HCT116 (cell line): ENCODE data around the gene PRKAA1. TPM values are rescaled to one million over a fixed set of nuclear protein-coding genes. Genes with fewer than 3 reads are reported as not detected.

Source experiments
- ATAC-seq: fragments of 200-7000 bp; cut with Tn5 transposase; 2 replicates; pipeline ENCODE4 v1.9.1; 2020; ENCODE audit warnings: mild to moderate bottlenecking, moderate library complexity
- BruUV-seq: library from RNA; stranded (reverse); fragments of 400-500 nt; replicated peaks from 2 replicates; lab custom pipeline; 2021; lab: Mats Ljungman, UMichigan
- CTCF ChIA-PET: fragments of 300-600 bp; sonication (Branson Sonifier 250); formaldehyde crosslinking; loops from one replicate; lab custom pipeline; 2021; ENCODE audit warnings: antibody characterized with exemption; lab: Charles Lee
- POLR2A ChIA-PET: fragments of 300-600, 350-600 bp; sonication (Branson Sonifier 250); formaldehyde crosslinking; loops from one replicate; lab custom pipeline; 2021; ENCODE audit warnings: antibody characterized with exemption; lab: Charles Lee
- RAD21 ChIA-PET, 2 experiments: fragments of 300-600 bp; sonication (Branson Sonifier 250); formaldehyde crosslinking; loops; one replicate each; lab custom pipeline; 2023; ENCODE audit warnings: low total read pairs in 2 of 2; ENCODE audit not compliant: uncharacterized antibody in 2 of 2, unreplicated experiment in 2 of 2, low non-redundant PET in 1 of 2; lab: Charles Lee
- DNase-seq: peaks from one replicate; pipeline ENCODE4 v3.0.0-alpha.2; 2010; ENCODE audit warnings: low read depth, low spot score
- H2AFZ ChIP-seq: fragments of 200-600 bp; shearing (Covaris generic), sonication (generic); 2 replicates; pipeline ENCODE4 v1.6.1; 2017; ENCODE audit warnings: low read depth, mixed run types, mixed read lengths, antibody characterized with exemption, low read length; ENCODE audit not compliant: poor library complexity, severe bottlenecking
- H3K27ac ChIP-seq: 2 replicates; pipeline ENCODE4 v1.5.1; 2012; ENCODE audit warnings: low read depth, low read length
- H3K27me3 ChIP-seq: fragments of 200-600 bp; sonication (generic); 2 replicates; pipeline ENCODE4 v1.6.1; 2016; ENCODE audit warnings: mixed run types, low read length, mixed read lengths; ENCODE audit not compliant: insufficient read depth
- H3K36me3 ChIP-seq, 2 experiments: fragments of 200-500 bp in 1 of 2; fragments of 200-600 bp in 1 of 2; sonication (Bioruptor generic) in 1 of 2; sonication (generic) in 1 of 2; 2 replicates each; pipeline versions ENCODE4 v1.5.1 to v1.6.1; 2014 to 2016; ENCODE audit warnings: low read length in 2 of 2, inconsistent platforms in 1 of 2, mixed read lengths in 1 of 2, mixed run types in 1 of 2; ENCODE audit not compliant: insufficient read depth in 2 of 2, control insufficient read depth in 1 of 2
- H3K4me1 ChIP-seq, 2 experiments: fragments of 200-600 bp in 1 of 2; sonication (generic) in 1 of 2; 2 replicates each; pipeline versions ENCODE4 v1.5.1 to v1.6.1; 2012 to 2017; ENCODE audit warnings: low read length in 2 of 2, inconsistent platforms in 1 of 2, mild to moderate bottlenecking in 1 of 2, mixed read lengths in 1 of 2, mixed run types in 1 of 2, moderate library complexity in 1 of 2; ENCODE audit not compliant: insufficient read depth in 2 of 2, control insufficient read depth in 1 of 2
- H3K4me2 ChIP-seq: fragments of 200-600 bp; sonication (generic); 2 replicates; pipeline ENCODE4 v1.6.1; 2017; ENCODE audit warnings: mixed run types, low read length, mixed read lengths
- H3K4me3 ChIP-seq, 2 experiments: fragments of 200-600 bp in 1 of 2; sonication (generic) in 1 of 2; replicated peaks in 1 of 2; 2 replicates each; pipeline ENCODE4 v1.5.1; 2011 to 2016; ENCODE audit warnings: low read length in 2 of 2, control low read depth in 1 of 2, low read depth in 1 of 2, mild to moderate bottlenecking in 1 of 2, mixed read lengths in 1 of 2, mixed run types in 1 of 2
- H3K79me2 ChIP-seq: fragments of 200-600 bp; sonication (generic); 2 replicates; pipeline ENCODE4 v1.6.1; 2017; ENCODE audit warnings: mild to moderate bottlenecking, mixed run types, low read length, moderate library complexity, mixed read lengths; ENCODE audit not compliant: insufficient read depth
- H3K9ac ChIP-seq: fragments of 200-600 bp; sonication (generic); 2 replicates; pipeline ENCODE4 v1.6.1; 2016; ENCODE audit warnings: low read length, mixed read lengths
- H3K9me2 ChIP-seq: fragments of 200-600 bp; sonication (generic), shearing (Covaris generic); 2 replicates; pipeline ENCODE4 v1.6.1; 2017; ENCODE audit warnings: mixed run types, mild to moderate bottlenecking, moderate library complexity; ENCODE audit not compliant: insufficient read depth
- H3K9me3 ChIP-seq, 2 experiments: fragments of 200-500 bp in 1 of 2; fragments of 200-600 bp in 1 of 2; sonication (Bioruptor generic) in 1 of 2; sonication (generic) in 1 of 2; 2 replicates each; pipeline ENCODE4 v1.6.1; 2014 to 2017; ENCODE audit warnings: low read length in 2 of 2, mixed read lengths in 2 of 2, inconsistent platforms in 1 of 2, low read depth in 1 of 2, mild to moderate bottlenecking in 1 of 2, mixed run types in 1 of 2, moderate library complexity in 1 of 2; ENCODE audit not compliant: control insufficient read depth in 1 of 2, insufficient read depth in 1 of 2
- H4K20me1 ChIP-seq: fragments of 200-600 bp; sonication (generic), shearing (Covaris generic); 2 replicates; pipeline ENCODE4 v1.6.1; 2017; ENCODE audit warnings: mixed run types, mild to moderate bottlenecking, moderate library complexity; ENCODE audit not compliant: insufficient read depth
- CTCF ChIP-seq, 3 experiments: fragments of 200-600 bp in 1 of 3; sonication (generic) in 1 of 3; IDR thresholded peaks in 2 of 3; conservative IDR thresholded peaks in 1 of 3; 2 replicates each; pipeline ENCODE4 v1.5.1; 2012 to 2017; ENCODE audit warnings: low read depth in 2 of 3, low read length in 2 of 3, antibody characterized with exemption in 1 of 3, borderline replicate concordance in 1 of 3, control low read depth in 1 of 3, mild to moderate bottlenecking in 1 of 3, mixed read lengths in 1 of 3, mixed run types in 1 of 3, moderate library complexity in 1 of 3; ENCODE audit not compliant: insufficient read depth in 1 of 3
- FOSL1 ChIP-seq: IDR thresholded peaks from 2 replicates; pipeline ENCODE4 v1.6.1; 2012; ENCODE audit warnings: low read depth
- POLR2AphosphoS5 ChIP-seq: IDR thresholded peaks from 2 replicates; pipeline ENCODE4 v1.6.1; 2011; ENCODE audit warnings: mild to moderate bottlenecking, low read depth, low read length, moderate library complexity
- SP1 ChIP-seq: IDR thresholded peaks from 2 replicates; pipeline ENCODE4 v1.6.1; 2012; ENCODE audit warnings: low read depth
- TCF7L2 ChIP-seq: IDR thresholded peaks from 2 replicates; pipeline ENCODE4 v1.7.0; 2011; ENCODE audit warnings: borderline replicate concordance, inconsistent platforms; ENCODE audit not compliant: insufficient read depth, insufficient read length; ENCODE audit errors: extremely low read depth
- YY1 ChIP-seq: IDR thresholded peaks from 2 replicates; pipeline ENCODE4 v1.6.1; 2011; ENCODE audit warnings: low read length, low read depth, moderate library complexity, mild to moderate bottlenecking; ENCODE audit not compliant: insufficient replicate concordance; ENCODE audit errors: extremely low read depth
- ZNF274 ChIP-seq: fragments of 200-500 bp; sonication (Bioruptor generic); IDR thresholded peaks from 2 replicates; pipeline ENCODE4 v1.6.1; 2014; ENCODE audit warnings: mild to moderate bottlenecking, low read depth, low read length, inconsistent platforms
- intact Hi-C: fragments of 100-400 bp; cut with micrococcal nuclease; formaldehyde crosslinking; loops from 2 replicates; pipeline ENCODE4 v1.10.0; 2022
- total RNA-seq: library from RNA; stranded (reverse); gene quantifications from one replicate; pipeline ENCODE4 v1.2.1, GENCODE V29; 2021; ENCODE audit not compliant: unreplicated experiment

Gene PRKAA1
- total RNA-seq, 1 experiment from 2014 or later, result 53.5 TPM

- intact Hi-C loops, result no loop called here
- Histone ChIP-seq H3K36me3 (peaks cover 18 to 22% of the 10 kb centered on the region in 2 experiments; a peak in 3 of 4 replicates), H3K4me1 (peaks cover 0 to 8% of the 10 kb centered on the region in 2 experiments; a peak in 1 of 4 replicates), H3K4me2 (no peak overlapping the region), H3K4me3 (no peak overlapping the region), H3K9me3 (no peaks in the 10 kb centered on the region), H4K20me1 (peaks cover 20% of the 10 kb centered on the region; the same call in 1 of the 2 replicates), H3K79me2 (peaks cover 9% of the 10 kb centered on the region; the same call in 1 of the 2 replicates), H3K27me3 (no peaks in the 10 kb centered on the region), H3K27ac (no peak overlapping the region)
- POLR2A ChIA-PET, result interaction anchor here (1.8 kb wide), 1 partner anchor 12 kb away, joined by 6 read pairs; the partner anchor contains the start of gene RPL37
- CTCF ChIA-PET, result no interaction called here
- peak; percentile 13; the same call in 1 of the 2 replicates for ATAC-seq
- no TSS peak for BruUV-seq
- RAD21 ChIA-PET, result no interaction called here
- no peak for DNase-seq
- TF ChIP-seq FOSL1 (no peak), TCF7L2 (no peak), ZNF274 (no peak), CTCF (IDR thresholded peaks at IDR 0.05 in 2 of 3, conservative IDR thresholded peaks at IDR 0.05 in 1 of 3; ENCODE audit: borderline replicate concordance in 1 of 3, insufficient read depth in 1 of 3, low read depth in 2 of 3, low read length in 2 of 3) (no peak), SP1 (no peak), POLR2AphosphoS5 (no peak), YY1 (no peak)
- TF ChIP-seq, all 23 proteins: peak for 0
- Histone ChIP-seq H2AFZ (no peak overlapping the region), H3K9me2 (no peaks in the 10 kb centered on the region), H3K9ac (no peak overlapping the region)
Measured at GRCh38 chr5:40823459-40823858, 25.3 kb upstream of the PRKAA1 start.
